SK-N-SH treated with all-trans-retinoic acid at 6 μM for 48 hours (cell line): Measurements from ENCODE around the gene KCNC3.

ENCODE experiments used
- ARNTL ChIP-seq: fragments of 450-650 bp; formaldehyde crosslinking; IDR thresholded peaks from 2 replicates; pipeline ENCODE4 v1.5.0; 2020; ENCODE audit warnings: low read depth, mild to moderate bottlenecking, moderate library complexity, borderline replicate concordance
- RARB ChIP-seq: fragments of 250-450 bp; sonication (Bioruptor Pico); IDR thresholded peaks from 2 replicates; pipeline ENCODE4 v1.8.0; 2021; ENCODE audit warnings: mild to moderate bottlenecking, moderate library complexity
- SNAI2 ChIP-seq: fragments of 250-450 bp; sonication (Bioruptor Pico); IDR thresholded peaks from 2 replicates; pipeline ENCODE4 v1.5.0; 2020; ENCODE audit warnings: mild to moderate bottlenecking, moderate library complexity
- ZC3H10 ChIP-seq: fragments of 250-450 bp; sonication (Bioruptor Pico); IDR thresholded peaks from 2 replicates; pipeline ENCODE4 v1.5.1; 2021; ENCODE audit warnings: mild to moderate bottlenecking, moderate library complexity
- ZFP3 ChIP-seq: fragments of 250-450 bp; sonication (Bioruptor Pico); IDR thresholded peaks from 2 replicates; pipeline ENCODE4 v1.5.0; 2020; ENCODE audit warnings: mild to moderate bottlenecking, moderate library complexity
- ZFP30 ChIP-seq: fragments of 450-650 bp; formaldehyde crosslinking; IDR thresholded peaks from 2 replicates; pipeline ENCODE4 v1.5.0; 2022; ENCODE audit warnings: mild to moderate bottlenecking, moderate library complexity
- ZNF8 ChIP-seq: fragments of 450-650 bp; formaldehyde crosslinking; IDR thresholded peaks from 2 replicates; pipeline ENCODE4 v1.5.0; 2020; ENCODE audit warnings: mild to moderate bottlenecking, moderate library complexity
- TF ChIP-seq, protein P1 (sequence below): fragments of 250-450 bp; sonication (Bioruptor Pico); IDR thresholded peaks from 2 replicates; pipeline ENCODE4 v1.5.0; 2020; ENCODE audit warnings: mild to moderate bottlenecking, moderate library complexity

DNA sequence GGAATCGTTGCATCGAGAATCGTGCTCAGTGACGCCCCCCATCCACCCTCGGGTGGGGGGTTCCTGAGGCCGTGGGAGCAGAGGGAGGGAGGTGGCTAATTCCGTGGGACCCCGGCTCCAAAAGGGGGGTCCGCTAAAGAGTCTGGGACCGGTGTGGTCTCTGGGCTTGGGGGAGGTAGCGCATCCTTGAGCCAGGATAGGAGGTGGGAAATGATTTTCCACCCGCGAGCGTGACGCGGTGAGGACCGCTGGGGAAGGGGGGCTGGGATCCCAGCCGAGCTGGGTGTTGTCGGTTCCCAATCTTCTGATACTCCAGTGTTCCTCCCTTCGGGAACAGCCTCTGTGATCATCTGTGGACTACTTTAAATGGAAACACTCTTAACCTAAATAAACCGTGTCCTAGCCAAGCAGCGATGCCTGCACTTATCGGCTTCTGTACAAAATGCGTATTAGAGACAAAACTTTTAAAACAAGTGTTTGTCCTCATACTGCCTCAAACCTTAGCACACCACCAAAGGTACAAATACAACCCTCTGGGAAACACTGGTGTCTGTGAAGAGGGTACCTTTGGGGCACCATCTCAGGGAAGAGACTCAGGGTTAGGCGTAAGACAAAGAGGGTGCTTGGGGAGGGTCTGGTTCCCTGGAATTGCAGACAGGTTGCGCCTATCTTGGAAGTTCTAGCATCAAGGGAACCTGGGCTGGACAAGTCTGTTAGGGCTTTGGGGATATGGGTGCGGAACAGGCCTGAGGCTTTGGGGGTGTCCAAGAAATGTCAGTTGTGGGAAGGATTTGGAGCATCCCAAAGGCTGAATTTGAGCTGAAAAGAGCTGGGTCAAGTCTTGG, 16.0 kb downstream of the KCNC3 start:
- TF ChIP-seq SNAI2 (no peak), RARB (CRISPR knock-in tag) (no peak), ARNTL (CRISPR knock-in tag) (no peak), ZFP3 (CRISPR knock-in tag) (no peak), ZFP30 (CRISPR knock-in tag) (no peak), ZNF8 (CRISPR knock-in tag) (no peak), ZC3H10 (CRISPR knock-in tag) (no peak)
- TF ChIP-seq, protein P1, sequence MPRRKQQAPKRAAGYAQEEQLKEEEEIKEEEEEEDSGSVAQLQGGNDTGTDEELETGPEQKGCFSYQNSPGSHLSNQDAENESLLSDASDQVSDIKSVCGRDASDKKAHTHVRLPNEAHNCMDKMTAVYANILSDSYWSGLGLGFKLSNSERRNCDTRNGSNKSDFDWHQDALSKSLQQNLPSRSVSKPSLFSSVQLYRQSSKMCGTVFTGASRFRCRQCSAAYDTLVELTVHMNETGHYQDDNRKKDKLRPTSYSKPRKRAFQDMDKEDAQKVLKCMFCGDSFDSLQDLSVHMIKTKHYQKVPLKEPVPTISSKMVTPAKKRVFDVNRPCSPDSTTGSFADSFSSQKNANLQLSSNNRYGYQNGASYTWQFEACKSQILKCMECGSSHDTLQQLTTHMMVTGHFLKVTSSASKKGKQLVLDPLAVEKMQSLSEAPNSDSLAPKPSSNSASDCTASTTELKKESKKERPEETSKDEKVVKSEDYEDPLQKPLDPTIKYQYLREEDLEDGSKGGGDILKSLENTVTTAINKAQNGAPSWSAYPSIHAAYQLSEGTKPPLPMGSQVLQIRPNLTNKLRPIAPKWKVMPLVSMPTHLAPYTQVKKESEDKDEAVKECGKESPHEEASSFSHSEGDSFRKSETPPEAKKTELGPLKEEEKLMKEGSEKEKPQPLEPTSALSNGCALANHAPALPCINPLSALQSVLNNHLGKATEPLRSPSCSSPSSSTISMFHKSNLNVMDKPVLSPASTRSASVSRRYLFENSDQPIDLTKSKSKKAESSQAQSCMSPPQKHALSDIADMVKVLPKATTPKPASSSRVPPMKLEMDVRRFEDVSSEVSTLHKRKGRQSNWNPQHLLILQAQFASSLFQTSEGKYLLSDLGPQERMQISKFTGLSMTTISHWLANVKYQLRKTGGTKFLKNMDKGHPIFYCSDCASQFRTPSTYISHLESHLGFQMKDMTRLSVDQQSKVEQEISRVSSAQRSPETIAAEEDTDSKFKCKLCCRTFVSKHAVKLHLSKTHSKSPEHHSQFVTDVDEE (CRISPR knock-in tag): no peak
